Naive thymus-derived CD8-positive, alpha-beta T cell (primary cell): Measurements from ENCODE around the gene PHRF1. TPM values are rescaled to one million over a fixed set of nuclear protein-coding genes. Genes with fewer than 3 reads are reported as not detected.

Experiments
- ATAC-seq, 2 donors: fragments of 150-1000 bp; cut with Tn5 transposase in 1 of 2; sonication (Bioruptor Pico), chemical (Tn5 transposase) in 1 of 2; 1 replicate in 1 of 2; 2 replicates in 1 of 2; pipeline ENCODE4 v1.10.0; 2021; ENCODE audit warnings: mild to moderate bottlenecking in 2 of 2, moderate library complexity in 2 of 2
- POLR2A ChIA-PET: fragments of 350-600 bp; sonication (Branson Sonifier 250); formaldehyde crosslinking; loops from one replicate; lab custom pipeline; 2021; ENCODE audit warnings: antibody characterized with exemption; lab: Charles Lee
- DNase-seq, 10 donors: peaks; one replicate each; pipeline versions ENCODE4 v3.0.0 to v3.0.0-alpha.2; 2020 to 2022
- H3K27ac Mint-ChIP-seq, 10 donors: one replicate each; pipeline ENCODE4 v1.8.0; 2020 to 2022; ENCODE audit warnings: mild to moderate bottlenecking in 10 of 10, mixed read lengths in 10 of 10, moderate library complexity in 4 of 10, inconsistent platforms in 1 of 10
- H3K27me3 Mint-ChIP-seq, 5 donors: one replicate each; pipeline ENCODE4 v1.8.0; 2021 to 2022; ENCODE audit warnings: mixed read lengths in 5 of 5
- H3K36me3 Mint-ChIP-seq, 3 donors: one replicate each; pipeline ENCODE4 v1.8.0; 2020 to 2022; ENCODE audit warnings: mixed read lengths in 3 of 3, mild to moderate bottlenecking in 2 of 3, inconsistent platforms in 1 of 3
- H3K4me1 Mint-ChIP-seq, 4 donors: one replicate each; pipeline ENCODE4 v1.8.0; 2021 to 2022; ENCODE audit warnings: mixed read lengths in 4 of 4
- H3K4me3 Mint-ChIP-seq, 10 donors: one replicate each; pipeline ENCODE4 v1.8.0; 2020 to 2022; ENCODE audit warnings: mild to moderate bottlenecking in 10 of 10, mixed read lengths in 10 of 10, moderate library complexity in 6 of 10, inconsistent platforms in 1 of 10
- H3K9me3 Mint-ChIP-seq, 9 donors: one replicate each; pipeline ENCODE4 v1.8.0; 2020 to 2022; ENCODE audit warnings: mixed read lengths in 9 of 9, mild to moderate bottlenecking in 3 of 9, inconsistent platforms in 1 of 9, moderate library complexity in 1 of 9
- polyA plus RNA-seq, 3 donors: library from polyadenylated mRNA; unstranded; fragments of 300-500 nt; fragmentation: Illumina TruSeq; gene quantifications; one replicate each; pipeline ENCODE4 v1.2.3, GENCODE V29; 2021
- total RNA-seq, 8 experiments: library from RNA in 2 of 8; stranded (reverse) in 2 of 8; gene quantifications; one replicate each; pipeline ENCODE4 v1.2.3 and lab custom pipeline; 2021 to 2026

PHRF1 gene
- total and polyA plus RNA-seq, 5 experiments from 2014 or later, result 3.5 to 54.7 (median 19.8) TPM

DNA sequence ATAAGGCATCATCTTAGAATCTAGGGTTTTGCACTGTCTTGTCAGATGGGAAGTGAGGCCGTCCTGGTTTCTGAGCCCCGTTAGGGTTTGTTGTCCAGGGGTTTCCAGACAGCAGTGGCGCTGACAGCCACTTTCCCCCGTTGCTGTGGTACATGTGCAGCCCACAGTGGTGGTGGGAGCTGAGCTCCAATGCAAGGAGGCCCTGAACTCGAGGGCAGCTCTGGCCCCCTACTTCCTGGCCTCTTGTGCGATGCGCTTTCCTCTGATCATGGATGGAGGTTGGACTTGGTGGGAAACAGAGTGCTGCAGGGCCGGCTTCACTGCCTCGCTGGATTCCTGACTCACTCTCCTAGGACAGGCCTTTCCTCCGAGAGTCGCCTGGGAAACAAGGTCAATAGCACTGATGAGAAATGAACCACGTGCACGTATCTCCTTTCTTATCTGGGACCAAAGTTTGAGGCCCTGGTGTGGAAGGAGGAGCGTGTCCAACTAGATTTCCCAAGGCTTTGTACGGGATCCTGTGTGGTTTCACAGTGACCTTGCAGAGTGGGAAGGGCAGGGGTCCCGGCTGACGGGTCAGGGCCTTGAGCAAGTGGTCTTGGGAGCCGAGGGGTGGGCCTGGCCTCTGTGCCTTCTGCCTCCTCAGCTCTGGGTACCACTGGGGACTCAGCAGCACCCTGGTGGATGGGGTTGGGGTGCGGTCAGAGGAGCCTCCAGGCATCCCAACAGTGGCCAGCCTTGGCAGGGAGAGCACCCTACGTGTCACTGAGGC lies 3.7 kb downstream of the PHRF1 start:
- Mint-ChIP-seq H3K27me3 (no peaks in the 10 kb centered on the region), H3K9me3 (no peaks in the 10 kb centered on the region), H3K27ac (peak overlapping the region in 7 of 10 donors; percentile 25 to 81 (median 43)), H3K4me3 (peak overlapping the region in 9 of 10 donors; percentile 44 to 91 (median 87)), H3K4me1 (peaks cover 20 to 52% (median 48%) of the 10 kb centered on the region in 4 donors), H3K36me3 (peaks cover 0 to 32% (median 2%) of the 10 kb centered on the region in 3 donors)
- DNase-seq, result no peak
- no peak for ATAC-seq
- POLR2A ChIA-PET, result no interaction called here

DNA sequence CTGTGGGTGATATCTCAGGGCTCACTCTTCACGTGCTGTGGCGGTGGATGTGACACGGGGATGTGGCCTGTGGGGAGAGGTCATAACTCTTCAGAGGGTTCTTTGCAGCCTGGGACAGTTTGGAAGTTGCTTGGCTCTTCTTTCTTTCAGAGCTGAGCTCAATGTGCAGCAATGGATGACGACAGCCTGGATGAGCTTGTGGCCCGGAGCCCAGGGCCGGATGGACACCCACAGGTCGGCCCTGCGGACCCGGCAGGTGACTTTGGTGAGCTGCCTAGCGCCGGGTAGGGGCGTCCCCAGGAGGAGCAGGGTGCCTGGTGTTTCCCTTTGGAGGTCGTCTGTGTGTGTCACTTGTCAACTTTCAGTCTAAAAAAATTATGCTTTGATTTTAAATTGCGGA lies 5.1 kb downstream of the PHRF1 start:
- H3K9me3 Mint-ChIP-seq, result no peaks in the 10 kb centered on the region
- POLR2A ChIA-PET, result interaction anchor here (0.6 to 1.4 kb wide), 3 partner anchors 46 to 222 kb away, joined by 3 read pairs; partner anchors contain the start of gene HRAS

DNA sequence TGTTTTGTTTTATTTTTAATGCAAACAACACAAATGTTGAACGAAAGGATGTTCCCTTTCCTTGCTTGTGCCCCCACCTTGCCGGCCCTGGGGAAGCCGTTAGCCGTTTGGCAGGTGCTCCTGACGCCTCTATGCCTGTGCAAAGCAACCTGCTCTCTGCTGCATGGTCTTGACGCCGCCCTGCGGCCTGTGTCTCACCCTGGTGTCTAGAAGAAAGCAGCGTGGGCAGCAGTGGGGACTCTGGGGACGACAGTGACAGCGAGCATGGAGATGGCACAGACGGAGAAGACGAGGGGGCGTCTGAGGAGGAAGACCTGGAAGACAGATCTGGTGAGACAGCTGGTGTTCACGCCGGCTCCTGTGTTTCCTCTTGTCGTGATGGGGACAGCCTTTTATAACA lies 5.5 kb downstream of the PHRF1 start:
- ATAC-seq (no peak), DNase-seq (no peak)
- Mint-ChIP-seq H3K27me3 (no peaks in the 10 kb centered on the region), H3K4me3 (no peak overlapping the region), H3K36me3 (peaks cover 0 to 38% (median 2%) of the 10 kb centered on the region in 3 donors), H3K9me3 (no peaks in the 10 kb centered on the region), H3K4me1 (peaks cover 21 to 56% (median 50%) of the 10 kb centered on the region in 4 donors), H3K27ac (peak overlapping the region in 1 of 10 donors; percentile 78)
- POLR2A ChIA-PET, result interaction anchor here (0.9 to 1.4 kb wide), 2 partner anchors 13 to 46 kb away, joined by 3 to 4 read pairs; partner anchors contain the start of gene HRAS

More for the DNA sequence above, 5.1 kb downstream of the PHRF1 start:
- H3K4me1 Mint-ChIP-seq, result peaks cover 21 to 52% (median 48%) of the 10 kb centered on the region in 4 donors
- ATAC-seq, result no peak
- no peak for DNase-seq
- H3K4me3 Mint-ChIP-seq, result peak overlapping the region in 7 of 10 donors; percentile 6 to 60 (median 39)
- peaks cover 0 to 36% (median 2%) of the 10 kb centered on the region in 3 donors for H3K36me3 Mint-ChIP-seq
- H3K27me3 Mint-ChIP-seq, result no peaks in the 10 kb centered on the region
- H3K27ac Mint-ChIP-seq, result peak overlapping the region in 4 of 10 donors; percentile 24 to 69 (median 40)

DNA sequence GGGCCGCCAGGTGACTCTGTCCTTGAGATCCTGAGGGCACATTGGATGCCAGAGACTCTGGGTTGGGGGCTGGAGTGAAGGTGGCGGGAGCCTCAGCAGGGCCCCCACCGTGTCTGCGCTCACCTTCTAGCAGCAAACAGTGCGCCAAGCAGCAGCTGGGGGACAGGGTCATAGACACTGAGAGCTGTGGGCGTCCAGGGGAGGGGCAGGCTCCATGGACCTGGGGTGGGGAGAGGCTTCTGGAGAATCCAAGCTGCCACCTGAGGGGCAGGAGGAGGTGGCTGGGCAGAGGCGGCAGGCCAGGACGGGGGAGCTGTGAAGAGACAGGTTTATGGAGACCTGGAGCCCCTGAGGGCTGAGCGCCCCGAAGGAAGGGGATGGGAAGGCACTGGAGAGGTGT lies 8.0 kb downstream of the PHRF1 start:
- Mint-ChIP-seq H3K27ac (peak overlapping the region in 6 of 10 donors; percentile 4 to 67 (median 45)), H3K27me3 (no peaks in the 10 kb centered on the region), H3K4me1 (peaks cover 26 to 59% (median 45%) of the 10 kb centered on the region in 4 donors), H3K4me3 (no peak overlapping the region), H3K36me3 (peaks cover 0 to 52% (median 8%) of the 10 kb centered on the region in 3 donors), H3K9me3 (no peaks in the 10 kb centered on the region)
- no peak for DNase-seq
- no peak for ATAC-seq
- POLR2A ChIA-PET, result interaction anchor here (0.7 to 1.3 kb wide), 2 partner anchors 8 to 24 kb away, joined by 7 to 9 read pairs; partner anchors contain the start of gene PHRF1

DNA sequence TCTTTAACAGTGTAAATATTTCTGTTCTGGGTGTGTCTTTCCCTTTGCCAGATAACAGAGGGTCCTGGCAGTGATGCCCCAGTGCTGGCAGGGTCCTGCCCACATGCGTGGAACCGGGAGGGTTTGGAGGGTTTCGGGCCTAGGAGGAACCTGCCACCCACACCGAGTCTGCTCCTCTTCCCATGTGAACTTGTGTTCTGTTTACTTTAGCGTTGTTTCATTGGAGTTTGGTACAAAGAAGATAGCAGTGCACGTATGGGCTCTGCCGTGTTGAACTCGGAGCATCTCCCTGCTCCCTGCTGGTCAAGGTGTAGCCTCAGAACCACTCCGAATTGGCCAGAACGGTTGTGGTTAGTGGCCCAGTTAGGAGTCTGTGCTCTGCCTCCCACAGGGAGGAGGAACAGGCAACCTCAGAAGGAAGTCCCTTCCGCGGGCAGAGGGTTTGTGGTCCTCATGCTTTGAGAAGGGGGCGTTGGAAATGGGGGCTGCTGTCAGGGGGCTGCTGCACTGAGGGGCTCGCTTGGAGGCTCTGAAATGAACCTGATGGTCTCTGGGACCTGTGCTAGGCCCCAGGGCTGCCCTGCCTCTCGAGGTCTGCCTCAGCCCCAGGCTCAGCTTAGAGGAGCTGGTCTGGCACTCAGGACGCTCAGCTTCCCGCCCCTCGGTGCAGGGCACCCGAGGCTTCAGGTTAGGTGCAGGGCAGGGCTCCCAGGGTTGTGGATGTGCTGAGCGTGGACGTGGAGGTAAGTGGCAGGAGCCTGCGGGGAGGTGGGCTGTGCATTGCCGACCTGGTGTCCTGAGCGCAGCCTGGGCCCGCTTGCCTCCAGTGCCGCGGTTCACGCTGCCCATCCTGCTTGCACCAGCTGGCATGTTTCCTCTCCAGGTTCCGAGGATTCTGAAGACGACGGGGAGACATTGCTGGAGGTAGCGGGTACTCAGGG lies 10.4 kb downstream of the PHRF1 start:
- H3K36me3 Mint-ChIP-seq, result peaks cover 0 to 67% (median 13%) of the 10 kb centered on the region in 3 donors
- H3K9me3 Mint-ChIP-seq, result no peaks in the 10 kb centered on the region
- H3K27me3 Mint-ChIP-seq, result no peaks in the 10 kb centered on the region
- H3K4me3 Mint-ChIP-seq, result peak overlapping the region in 4 of 10 donors; percentile 12 to 70 (median 22)
- ATAC-seq (no peak), DNase-seq (no peak)
- H3K27ac Mint-ChIP-seq, result peak overlapping the region; percentile 97 to 100 (median 100)
- peaks cover 17 to 42% (median 31%) of the 10 kb centered on the region in 4 donors for H3K4me1 Mint-ChIP-seq
- POLR2A ChIA-PET, result interaction anchor here (1.1 to 3.3 kb wide), 4 partner anchors 10 to 109 kb away, joined by 3 to 48 read pairs (median 10); partner anchors contain the start of genes DEAF1, PHRF1 and TMEM80

DNA sequence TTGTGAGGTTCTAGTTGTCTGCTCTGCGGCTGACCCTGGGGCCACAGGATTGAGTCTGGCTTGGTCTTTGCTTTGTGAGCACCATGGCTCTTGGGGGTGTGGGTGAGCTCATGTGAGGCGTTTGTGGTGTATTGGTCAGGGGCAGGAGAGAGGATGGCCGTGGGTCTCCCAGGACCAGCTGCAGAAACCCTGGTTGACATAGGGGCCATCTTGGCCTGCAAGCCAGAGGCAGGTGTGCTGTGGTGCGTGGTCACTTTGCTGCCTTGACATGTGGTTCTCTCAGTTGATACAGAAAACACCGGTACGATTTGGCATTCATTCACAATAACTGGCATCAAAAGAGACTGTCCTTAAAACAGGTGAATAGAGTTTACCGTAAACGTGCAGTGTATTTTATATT lies 11.3 kb downstream of the PHRF1 start:
- peaks cover 16 to 41% (median 27%) of the 10 kb centered on the region in 4 donors for H3K4me1 Mint-ChIP-seq
- POLR2A ChIA-PET, result interaction anchor here (0.5 to 3.3 kb wide), 12 partner anchors 11 to 139 kb away, joined by 3 to 48 read pairs (median 6); partner anchors contain the start of genes DEAF1, IRF7, LMNTD2 and PHRF1
- DNase-seq (no peak), ATAC-seq (peak in 1 of 2 donors; percentile 18)
- H3K9me3 Mint-ChIP-seq, result no peaks in the 10 kb centered on the region
- peak overlapping the region; percentile 97 to 100 (median 100) for H3K27ac Mint-ChIP-seq
- peak overlapping the region in 9 of 10 donors; percentile 70 to 95 (median 87) for H3K4me3 Mint-ChIP-seq
- peaks cover 0 to 66% (median 13%) of the 10 kb centered on the region in 3 donors for H3K36me3 Mint-ChIP-seq
- no peaks in the 10 kb centered on the region for H3K27me3 Mint-ChIP-seq

DNA sequence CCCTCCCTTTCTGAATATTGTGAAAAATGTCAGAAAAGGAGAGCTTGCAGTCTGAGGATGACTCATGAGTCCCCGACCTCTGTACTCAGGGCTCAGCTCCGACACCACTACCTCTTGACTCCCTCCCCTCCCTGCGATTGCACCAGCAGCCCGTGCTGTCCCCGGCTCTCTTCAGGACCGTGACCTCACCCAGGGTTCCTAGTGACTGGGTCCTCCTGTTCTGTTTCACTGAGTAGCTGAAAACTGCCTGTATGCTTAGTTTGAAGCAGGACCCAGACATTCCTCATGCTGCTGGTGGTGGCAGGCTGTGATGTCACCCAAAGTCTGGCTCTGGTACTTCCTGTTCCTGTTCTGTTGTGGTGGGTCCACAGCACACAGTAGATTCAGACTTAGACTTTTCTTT lies 11.7 kb downstream of the PHRF1 start:
- no peaks in the 10 kb centered on the region for H3K27me3 Mint-ChIP-seq
- peaks cover 17 to 41% (median 27%) of the 10 kb centered on the region in 4 donors for H3K4me1 Mint-ChIP-seq
- peak; percentile 95 to 98 for ATAC-seq
- H3K4me3 Mint-ChIP-seq, result peak overlapping the region; percentile 70 to 95 (median 86)
- no peaks in the 10 kb centered on the region for H3K9me3 Mint-ChIP-seq
- peak overlapping the region; percentile 97 to 100 (median 100) for H3K27ac Mint-ChIP-seq
- peak; percentile 35 to 88 (median 80) for DNase-seq
- POLR2A ChIA-PET, result interaction anchor here (0.5 to 3.3 kb wide), 14 partner anchors 11 to 231 kb away, joined by 3 to 48 read pairs (median 4); partner anchors contain the start of genes DEAF1, IRF7, LMNTD2 and PHRF1
- peaks cover 0 to 67% (median 13%) of the 10 kb centered on the region in 3 donors for H3K36me3 Mint-ChIP-seq

DNA sequence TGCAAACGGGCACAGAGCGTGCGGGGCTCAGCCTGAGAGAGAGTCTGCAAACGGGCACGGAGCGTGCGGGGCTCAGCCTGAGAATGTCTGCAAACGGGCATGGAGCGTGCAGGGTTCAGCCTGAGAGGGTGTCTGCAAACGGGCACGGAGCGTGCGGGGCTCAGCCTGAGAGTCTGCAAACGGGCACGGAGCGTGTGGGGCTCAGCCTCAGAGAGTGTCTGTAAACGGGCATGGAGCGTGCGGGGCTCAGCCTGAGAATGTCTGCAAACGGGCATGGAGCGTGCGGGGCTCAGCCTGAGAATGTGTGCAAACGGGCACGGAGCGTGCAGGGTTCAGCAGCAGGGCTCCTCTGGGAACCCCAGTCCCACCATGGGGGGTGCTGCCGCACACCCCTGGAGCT lies 13.5 kb downstream of the PHRF1 start:
- ATAC-seq, result no peak
- DNase-seq, result no peak
- Mint-ChIP-seq H3K27me3 (no peaks in the 10 kb centered on the region), H3K9me3 (no peaks in the 10 kb centered on the region), H3K36me3 (peaks cover 0 to 71% (median 13%) of the 10 kb centered on the region in 3 donors), H3K4me3 (peak overlapping the region in 1 of 10 donors; percentile 67), H3K27ac (peak overlapping the region in 5 of 10 donors; percentile 45 to 100 (median 97)), H3K4me1 (peaks cover 19 to 44% (median 28%) of the 10 kb centered on the region in 4 donors)
- POLR2A ChIA-PET, result interaction anchor here (0.6 to 1.9 kb wide), 2 partner anchors 12 to 150 kb away, joined by 4 to 9 read pairs; no protein-coding TSS in a partner anchor

DNA sequence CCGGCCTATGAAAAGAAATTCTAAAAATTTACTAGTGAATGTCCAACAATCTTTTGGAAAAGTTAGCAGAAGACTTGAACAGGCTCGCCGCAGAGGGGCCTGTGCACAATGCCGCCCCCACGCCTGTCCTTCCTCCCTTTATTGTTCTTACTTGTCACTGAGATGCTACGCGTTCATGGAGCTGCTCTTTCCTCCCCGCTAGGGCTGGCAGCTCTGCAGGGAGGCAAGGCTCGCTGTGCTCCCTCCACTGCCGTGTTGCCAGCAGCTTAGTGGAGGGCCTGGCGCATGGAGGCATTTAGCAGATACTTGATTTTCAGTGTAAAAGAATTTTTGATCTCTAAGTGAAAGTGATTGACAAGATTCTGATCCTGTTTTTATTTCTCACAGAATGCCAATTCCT lies 14.7 kb downstream of the PHRF1 start:
- POLR2A ChIA-PET, result interaction anchor here (1.0 to 1.9 kb wide), 2 partner anchors 10 to 15 kb away, joined by 4 to 9 read pairs; partner anchors contain the start of gene PHRF1
- H3K27ac Mint-ChIP-seq, result peak overlapping the region in 2 of 10 donors; percentile 18 to 43
- peaks cover 18 to 47% (median 28%) of the 10 kb centered on the region in 4 donors for H3K4me1 Mint-ChIP-seq
- ATAC-seq, result no peak
- H3K4me3 Mint-ChIP-seq, result no peak overlapping the region
- H3K36me3 Mint-ChIP-seq, result peaks cover 0 to 78% (median 13%) of the 10 kb centered on the region in 3 donors
- H3K9me3 Mint-ChIP-seq, result no peaks in the 10 kb centered on the region
- DNase-seq, result no peak
- no peaks in the 10 kb centered on the region for H3K27me3 Mint-ChIP-seq

DNA sequence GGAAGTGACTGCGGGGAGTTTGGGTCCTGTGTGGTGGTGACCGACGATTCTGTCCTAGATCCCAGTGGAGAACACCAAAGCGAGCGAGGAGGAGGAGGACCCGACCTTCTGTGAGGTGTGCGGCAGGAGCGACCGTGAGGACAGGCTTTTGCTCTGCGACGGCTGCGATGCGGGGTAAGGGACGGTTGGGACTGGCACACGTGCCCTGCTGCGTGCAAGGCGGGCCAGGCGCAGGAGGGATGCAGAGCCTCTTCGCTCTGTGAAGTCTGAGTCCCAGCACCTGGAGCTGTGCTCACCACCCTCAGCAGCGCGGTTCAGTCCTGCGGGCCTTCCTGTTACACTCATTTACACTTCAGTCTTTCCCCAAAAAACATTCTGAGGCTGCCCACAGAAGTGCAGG lies 16.2 kb downstream of the PHRF1 start:
- Mint-ChIP-seq H3K27ac (peak overlapping the region in 5 of 10 donors; percentile 37 to 59 (median 52)), H3K9me3 (no peaks in the 10 kb centered on the region), H3K36me3 (peaks cover 0 to 84% (median 14%) of the 10 kb centered on the region in 3 donors), H3K4me3 (no peak overlapping the region), H3K27me3 (no peaks in the 10 kb centered on the region), H3K4me1 (peaks cover 10 to 38% (median 18%) of the 10 kb centered on the region in 4 donors)
- POLR2A ChIA-PET, result interaction anchor here (1.3 kb wide), 1 partner anchor 15 kb away, joined by 3 read pairs; no protein-coding TSS in a partner anchor
- no peak for DNase-seq
- ATAC-seq, result no peak

DNA sequence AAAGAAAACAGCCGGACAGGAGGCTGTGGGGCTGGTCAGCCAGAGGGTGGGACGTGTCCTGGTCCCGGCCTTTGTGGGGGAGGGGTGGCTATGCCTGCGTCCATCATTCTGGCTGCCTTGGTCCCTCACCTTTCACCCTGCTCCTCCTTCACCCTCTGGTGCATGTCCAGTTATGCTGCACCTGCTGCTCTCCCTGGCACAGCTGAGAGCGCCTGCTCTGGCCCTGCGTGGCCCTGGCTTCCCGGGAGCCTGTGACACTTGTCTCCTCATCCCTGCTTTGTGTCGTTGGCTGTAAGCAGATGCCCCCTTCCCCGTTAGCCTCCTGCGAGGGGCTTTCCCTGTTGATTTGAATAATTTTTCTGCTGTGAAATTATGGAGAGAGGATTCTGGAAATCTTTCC lies 16.6 kb downstream of the PHRF1 start:
- DNase-seq (no peak), ATAC-seq (no peak)
- peaks cover 6 to 33% (median 15%) of the 10 kb centered on the region in 4 donors for H3K4me1 Mint-ChIP-seq
- POLR2A ChIA-PET, result interaction anchor here (1.3 kb wide), 1 partner anchor 16 kb away, joined by 3 read pairs; no protein-coding TSS in a partner anchor
- no peak overlapping the region for H3K4me3 Mint-ChIP-seq
- peaks cover 0 to 82% (median 11%) of the 10 kb centered on the region in 3 donors for H3K36me3 Mint-ChIP-seq
- H3K27me3 Mint-ChIP-seq, result no peaks in the 10 kb centered on the region
- no peak overlapping the region for H3K27ac Mint-ChIP-seq
- H3K9me3 Mint-ChIP-seq, result no peaks in the 10 kb centered on the region
